Calu3 (cell line): ENCODE measurements around the gene CDX2. TPM values are rescaled to one million over a fixed set of nuclear protein-coding genes. Genes with fewer than 3 reads are reported as not detected.

Source experiments
- BruUV-seq: library from RNA; stranded (reverse); fragments of 400-500 nt; replicated peaks from 2 replicates; lab custom pipeline; 2021; lab: Mats Ljungman, UMichigan
- CTCF ChIA-PET: fragments of 300-600 bp; sonication (Branson Sonifier 250); formaldehyde crosslinking; loops from one replicate; lab custom pipeline; 2022; ENCODE audit warnings: antibody characterized with exemption; lab: Charles Lee
- DNase-seq: peaks from one replicate; pipeline ENCODE4 v3.0.0; 2022
- H3K27ac Mint-ChIP-seq: one replicate; pipeline ENCODE4 v1.8.0; 2022; ENCODE audit warnings: mixed read lengths; ENCODE audit not compliant: unreplicated experiment
- H3K27me3 Mint-ChIP-seq: one replicate; pipeline ENCODE4 v1.8.0; 2022; ENCODE audit warnings: mixed read lengths; ENCODE audit not compliant: unreplicated experiment
- H3K36me3 Mint-ChIP-seq: one replicate; pipeline ENCODE4 v1.8.0; 2022; ENCODE audit warnings: mild to moderate bottlenecking, moderate library complexity, mixed read lengths; ENCODE audit not compliant: insufficient read depth, unreplicated experiment
- H3K4me1 Mint-ChIP-seq: one replicate; pipeline ENCODE4 v1.8.0; 2022; ENCODE audit warnings: mild to moderate bottlenecking, low read depth, mixed read lengths; ENCODE audit not compliant: unreplicated experiment
- H3K4me3 Mint-ChIP-seq: one replicate; pipeline ENCODE4 v1.8.0; 2022; ENCODE audit warnings: mild to moderate bottlenecking, low read depth, moderate library complexity, mixed read lengths; ENCODE audit not compliant: unreplicated experiment
- H3K9me3 Mint-ChIP-seq: one replicate; pipeline ENCODE4 v1.8.0; 2022; ENCODE audit warnings: low read depth, mixed read lengths; ENCODE audit not compliant: unreplicated experiment
- CTCF ChIP-seq: fragments of 200-600 bp; IDR thresholded peaks from one replicate; pipeline ENCODE4 v1.8.0; 2022; ENCODE audit warnings: antibody characterized with exemption; ENCODE audit not compliant: unreplicated experiment
- intact Hi-C: fragments of 100-400 bp; cut with micrococcal nuclease; formaldehyde crosslinking; loops from one replicate; pipeline ENCODE4 v1.10.0; 2022; ENCODE audit not compliant: unreplicated experiment
- total RNA-seq: library from RNA; stranded (reverse); gene quantifications from 2 replicates; pipeline ENCODE4 v1.2.3, GENCODE V29; 2022

Gene CDX2
- total RNA-seq, 1 experiment from 2014 or later: not detected

GRCh38 chr13:27915301-27916207 lies 53.6 kb downstream of the CDX2 start:
- no peak for DNase-seq
- CTCF ChIA-PET: interaction anchor here (1.4 kb wide), 1 partner anchor 46 kb away, joined by 3 read pairs; no protein-coding TSS in a partner anchor
- TF ChIP-seq CTCF: no peak
- Mint-ChIP-seq H3K4me1 (peaks cover 12% of the 10 kb centered on the region), H3K27ac (no peak overlapping the region), H3K27me3 (no peaks in the 10 kb centered on the region), H3K4me3 (peak overlapping the region; percentile 1), H3K9me3 (no peaks in the 10 kb centered on the region), H3K36me3 (peaks cover 14% of the 10 kb centered on the region)
- intact Hi-C loops: no loop called here
- no TSS peak for BruUV-seq

GRCh38 chr13:27913160-27913559 lies 56.0 kb downstream of the CDX2 start:
- H3K9me3 Mint-ChIP-seq: no peaks in the 10 kb centered on the region
- no peak for TF ChIP-seq CTCF
- CTCF ChIA-PET: no interaction called here
- H3K4me1 Mint-ChIP-seq: peaks cover 12% of the 10 kb centered on the region
- no peaks in the 10 kb centered on the region for H3K27me3 Mint-ChIP-seq
- H3K36me3 Mint-ChIP-seq: peaks cover 5% of the 10 kb centered on the region
- H3K4me3 Mint-ChIP-seq: no peak overlapping the region
- intact Hi-C loops: no loop called here
- H3K27ac Mint-ChIP-seq: no peak overlapping the region
- no TSS peak for BruUV-seq
- no peak for DNase-seq

- Mint-ChIP-seq H3K9me3 (no peaks in the 10 kb centered on the region), H3K27me3 (no peaks in the 10 kb centered on the region)
- no TSS peak for BruUV-seq
Observed at GRCh38 chr13:27911521-27911920, 57.6 kb downstream of the CDX2 start.

More at GRCh38 chr13:27911521-27911920, 57.6 kb downstream of the CDX2 start:
- Mint-ChIP-seq H3K36me3 (no peaks in the 10 kb centered on the region), H3K4me1 (peaks cover 12% of the 10 kb centered on the region), H3K4me3 (no peak overlapping the region), H3K27ac (no peak overlapping the region)
- no peak for TF ChIP-seq CTCF
- DNase-seq: no peak
- intact Hi-C loops: no loop called here
- CTCF ChIA-PET: interaction anchor here (0.6 to 0.8 kb wide), 3 partner anchors 10 to 82 kb away, joined by 3 to 5 read pairs (median 4); no protein-coding TSS in a partner anchor

Other genes with a start within 250 kb of the CDX2 start
- not detected in 2 replicates for gene GSX1, start 176.8 kb downstream of the CDX2 start, total RNA-seq
- gene PDX1, start 49.3 kb downstream of the CDX2 start, total RNA-seq: 1.2 and 1.8 TPM in 2 replicates
- not detected in 2 replicates for gene URAD, start 19.4 kb upstream of the CDX2 start, total RNA-seq
- gene FLT3, start 131.3 kb upstream of the CDX2 start, total RNA-seq: 0.10 TPM in 1 of 2 replicates, not detected in the other
- 24.8 and 25.3 TPM in 2 replicates for gene PAN3, start 169.2 kb upstream of the CDX2 start, total RNA-seq